Measurements from ENCODE around the gene TET1.

DNA sequence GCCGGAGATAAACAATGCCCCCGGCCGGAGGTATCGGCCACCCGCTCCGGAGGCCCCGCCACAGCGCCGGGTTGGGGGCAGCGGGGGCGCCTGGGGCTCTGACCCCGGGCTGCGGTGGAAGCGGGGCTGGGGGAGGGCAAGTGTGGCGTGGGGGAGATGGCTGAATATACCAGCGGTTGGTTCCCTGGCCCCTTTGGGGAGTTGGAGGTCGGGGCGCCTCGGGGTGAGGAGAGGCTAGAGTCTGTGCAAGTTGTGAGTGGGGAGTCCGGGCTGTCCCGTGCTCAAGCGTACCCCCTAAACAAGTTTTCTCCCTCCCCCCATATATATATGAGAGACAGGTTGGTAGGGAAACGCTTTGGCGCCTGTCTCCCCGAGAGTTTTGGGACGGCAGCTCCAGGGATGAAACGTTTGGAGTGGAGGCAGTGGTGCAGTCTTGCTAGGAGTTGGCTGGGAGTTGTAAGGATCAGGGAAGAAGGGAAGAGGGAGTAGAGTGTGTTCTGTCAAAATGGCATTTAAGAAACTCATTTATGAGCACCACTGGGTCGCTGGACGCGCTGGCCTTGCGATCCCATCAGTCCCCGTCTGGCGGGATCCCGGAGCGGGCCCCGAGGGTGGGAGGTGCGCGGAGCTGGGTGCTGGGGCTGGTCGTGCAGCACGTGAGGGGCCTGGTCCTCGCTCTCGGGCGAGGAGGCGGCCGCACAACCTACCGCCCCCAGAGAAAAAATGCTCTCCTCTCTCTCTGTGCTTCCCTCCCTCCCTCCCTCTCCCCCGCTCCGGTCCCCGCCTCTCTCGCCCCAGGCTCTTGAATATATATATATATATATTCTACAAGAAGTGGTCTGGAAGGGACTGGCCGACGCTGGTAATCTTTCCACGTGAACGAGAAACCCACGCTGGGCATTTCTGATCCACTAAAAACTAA lies 1.1 kb downstream of the TET1 start:
- TF ChIP-seq SIN3A (IDR thresholded peaks at IDR 0.05; ENCODE audit: borderline replicate concordance, insufficient read depth, low read length) (no peak), POLR2AphosphoS5 (IDR thresholded peaks at IDR 0.05; ENCODE audit: low read depth, low read length) (no peak), TAF1 (IDR thresholded peaks at IDR 0.05; ENCODE audit: borderline replicate concordance, insufficient read depth, low read length) (no peak)

All from PFSK-1 (cell line).